ENCODE measurements around the gene TAX1BP1.

The TAX1BP1 gene

GRCh38 chr7:27872356-27873275, 132.7 kb downstream of the TAX1BP1 start:
- H2AFZ ChIP-seq (ENCODE audit: low read depth, low read length) = no peak overlapping the region
- peak overlapping the region; percentile 99 for H3K27ac ChIP-seq (ENCODE audit: low read length, poor library complexity, severe bottlenecking)
- peaks cover 34% of the 10 kb centered on the region for H3K4me1 ChIP-seq (ENCODE audit: control insufficient read depth, insufficient read depth, low read depth, low read length)
- no peak overlapping the region for H3K9ac ChIP-seq (ENCODE audit: low read length)
- no peak overlapping the region for H3K23ac ChIP-seq (ENCODE audit: low read length in 2 of 2)
- no peaks in the 10 kb centered on the region for H3K9me3 ChIP-seq (ENCODE audit: control insufficient read depth, low read length)
- H3K79me1 ChIP-seq (replicated peaks; ENCODE audit: low read length, poor library complexity, severe bottlenecking) = peaks cover 27% of the 10 kb centered on the region
- H3K14ac ChIP-seq (ENCODE audit: low read length in 2 of 2) = no peak overlapping the region
- H3K36me3 ChIP-seq (ENCODE audit: control insufficient read depth in 1 of 2, insufficient read depth in 2 of 2, low read depth in 1 of 2, low read length in 2 of 2) = no peaks in the 10 kb centered on the region
- peak overlapping the region; percentile 34 for H3K4me2 ChIP-seq (ENCODE audit: low read length, poor library complexity, severe bottlenecking)
- DNase-seq = no peak
- H2BK15ac ChIP-seq (ENCODE audit: low read depth, poor library complexity, severe bottlenecking) = no peak overlapping the region
- 71% methylated on average over 15 of the region's 17 CpGs for WGBS
- H2AK5ac ChIP-seq (ENCODE audit: low read length, severe bottlenecking) = peak overlapping the region; percentile 99
- no peak overlapping the region for H4K8ac ChIP-seq (ENCODE audit: low read length)
- no peak overlapping the region for H3K4me3 ChIP-seq (ENCODE audit: insufficient read depth in 1 of 2, low read depth in 1 of 2, low read length in 2 of 2)
- H4K91ac ChIP-seq (ENCODE audit: low read length) = no peak overlapping the region
- no peak overlapping the region for H3K4ac ChIP-seq (ENCODE audit: low read depth in 1 of 2, low read length in 2 of 2)
- no peak overlapping the region for H3K18ac ChIP-seq (ENCODE audit: low read depth in 1 of 2, low read length in 2 of 2)
- H3K27me3 ChIP-seq (ENCODE audit: control insufficient read depth in 1 of 2, insufficient read depth in 1 of 2, low read length in 2 of 2) = no peaks in the 10 kb centered on the region
- peak overlapping the region; percentile 97 for H2BK5ac ChIP-seq (ENCODE audit: low read depth, low read length, poor library complexity, severe bottlenecking)
- H2BK12ac ChIP-seq (ENCODE audit: low read length in 2 of 2) = no peak overlapping the region
- H2BK120ac ChIP-seq (ENCODE audit: low read depth, low read length) = no peak overlapping the region

GRCh38 chr7:27873981-27874957, 134.3 kb downstream of the TAX1BP1 start:
- Histone ChIP-seq H3K4me3 (ENCODE audit: insufficient read depth in 1 of 2, low read depth in 1 of 2, low read length in 2 of 2) (no peak overlapping the region), H3K79me1 (replicated peaks; ENCODE audit: low read length, poor library complexity, severe bottlenecking) (peaks cover 21% of the 10 kb centered on the region), H3K4me2 (ENCODE audit: low read length, poor library complexity, severe bottlenecking) (peak overlapping the region; percentile 38), H3K9me3 (ENCODE audit: control insufficient read depth, low read length) (no peaks in the 10 kb centered on the region), H2BK15ac (ENCODE audit: low read depth, poor library complexity, severe bottlenecking) (peak overlapping the region; percentile 60), H3K27ac (ENCODE audit: low read length, poor library complexity, severe bottlenecking) (peak overlapping the region; percentile 99), H2AFZ (ENCODE audit: low read depth, low read length) (no peak overlapping the region), H3K4me1 (ENCODE audit: control insufficient read depth, insufficient read depth, low read depth, low read length) (peaks cover 26% of the 10 kb centered on the region), H3K36me3 (ENCODE audit: control insufficient read depth in 1 of 2, insufficient read depth in 2 of 2, low read depth in 1 of 2, low read length in 2 of 2) (no peaks in the 10 kb centered on the region), H3K18ac (ENCODE audit: low read depth in 1 of 2, low read length in 2 of 2) (peak overlapping the region in 1 of 2 experiments; percentile 45), H4K91ac (ENCODE audit: low read length) (no peak overlapping the region), H2BK5ac (ENCODE audit: low read depth, low read length, poor library complexity, severe bottlenecking) (peak overlapping the region; percentile 76), H2BK120ac (ENCODE audit: low read depth, low read length) (no peak overlapping the region), H3K9ac (ENCODE audit: low read length) (no peak overlapping the region), H4K8ac (ENCODE audit: low read length) (no peak overlapping the region), H2AK5ac (ENCODE audit: low read length, severe bottlenecking) (peak overlapping the region; percentile 96), H3K23ac (ENCODE audit: low read length in 2 of 2) (peak overlapping the region in 1 of 2 experiments; percentile 56), H2BK12ac (ENCODE audit: low read length in 2 of 2) (peak overlapping the region in 1 of 2 experiments; percentile 27), H3K4ac (ENCODE audit: low read depth in 1 of 2, low read length in 2 of 2) (no peak overlapping the region), H3K14ac (ENCODE audit: low read length in 2 of 2) (no peak overlapping the region), H3K27me3 (ENCODE audit: control insufficient read depth in 1 of 2, insufficient read depth in 1 of 2, low read length in 2 of 2) (no peaks in the 10 kb centered on the region)
- DNase-seq = peak; percentile 42
- WGBS = 79% methylated on average over 12 of the region's 13 CpGs

GRCh38 chr7:27875061-27875460, 135.1 kb downstream of the TAX1BP1 start:
- Histone ChIP-seq H3K27me3 (ENCODE audit: control insufficient read depth in 1 of 2, insufficient read depth in 1 of 2, low read length in 2 of 2) (no peaks in the 10 kb centered on the region), H3K4me1 (ENCODE audit: control insufficient read depth, insufficient read depth, low read depth, low read length) (peaks cover 26% of the 10 kb centered on the region), H3K23ac (ENCODE audit: low read length in 2 of 2) (no peak overlapping the region), H3K9me3 (ENCODE audit: control insufficient read depth, low read length) (no peaks in the 10 kb centered on the region), H3K4me3 (ENCODE audit: insufficient read depth in 1 of 2, low read depth in 1 of 2, low read length in 2 of 2) (no peak overlapping the region), H4K8ac (ENCODE audit: low read length) (peak overlapping the region; percentile 62), H3K14ac (ENCODE audit: low read length in 2 of 2) (no peak overlapping the region), H3K4me2 (ENCODE audit: low read length, poor library complexity, severe bottlenecking) (no peak overlapping the region), H4K91ac (ENCODE audit: low read length) (no peak overlapping the region), H3K18ac (ENCODE audit: low read depth in 1 of 2, low read length in 2 of 2) (no peak overlapping the region), H3K9ac (ENCODE audit: low read length) (no peak overlapping the region), H2BK120ac (ENCODE audit: low read depth, low read length) (no peak overlapping the region), H2AFZ (ENCODE audit: low read depth, low read length) (no peak overlapping the region), H2BK12ac (ENCODE audit: low read length in 2 of 2) (no peak overlapping the region), H3K79me1 (replicated peaks; ENCODE audit: low read length, poor library complexity, severe bottlenecking) (peaks cover 18% of the 10 kb centered on the region), H3K4ac (ENCODE audit: low read depth in 1 of 2, low read length in 2 of 2) (no peak overlapping the region), H3K27ac (ENCODE audit: low read length, poor library complexity, severe bottlenecking) (peak overlapping the region; percentile 99), H3K36me3 (ENCODE audit: control insufficient read depth in 1 of 2, insufficient read depth in 2 of 2, low read depth in 1 of 2, low read length in 2 of 2) (no peaks in the 10 kb centered on the region), H2AK5ac (ENCODE audit: low read length, severe bottlenecking) (peak overlapping the region; percentile 96), H2BK5ac (ENCODE audit: low read depth, low read length, poor library complexity, severe bottlenecking) (peak overlapping the region; percentile 46), H2BK15ac (ENCODE audit: low read depth, poor library complexity, severe bottlenecking) (no peak overlapping the region)
- no peak for DNase-seq
- 97% methylated on average over 9 of the region's 9 CpGs for WGBS

- Histone ChIP-seq H3K36me3 (ENCODE audit: control insufficient read depth in 1 of 2, insufficient read depth in 2 of 2, low read depth in 1 of 2, low read length in 2 of 2) (no peaks in the 10 kb centered on the region), H4K91ac (ENCODE audit: low read length) (no peak overlapping the region), H3K27ac (ENCODE audit: low read length, poor library complexity, severe bottlenecking) (no peak overlapping the region), H2AK5ac (ENCODE audit: low read length, severe bottlenecking) (peak overlapping the region; percentile 99), H3K18ac (ENCODE audit: low read depth in 1 of 2, low read length in 2 of 2) (no peak overlapping the region), H4K8ac (ENCODE audit: low read length) (no peak overlapping the region), H3K14ac (ENCODE audit: low read length in 2 of 2) (no peak overlapping the region), H3K79me1 (replicated peaks; ENCODE audit: low read length, poor library complexity, severe bottlenecking) (peaks cover 13% of the 10 kb centered on the region), H3K4ac (ENCODE audit: low read depth in 1 of 2, low read length in 2 of 2) (no peak overlapping the region), H3K9me3 (ENCODE audit: control insufficient read depth, low read length) (no peaks in the 10 kb centered on the region), H2BK120ac (ENCODE audit: low read depth, low read length) (no peak overlapping the region), H2BK12ac (ENCODE audit: low read length in 2 of 2) (no peak overlapping the region), H3K4me3 (ENCODE audit: insufficient read depth in 1 of 2, low read depth in 1 of 2, low read length in 2 of 2) (no peak overlapping the region), H3K27me3 (ENCODE audit: control insufficient read depth in 1 of 2, insufficient read depth in 1 of 2, low read length in 2 of 2) (no peaks in the 10 kb centered on the region), H3K4me1 (ENCODE audit: control insufficient read depth, insufficient read depth, low read depth, low read length) (peaks cover 24% of the 10 kb centered on the region), H3K23ac (ENCODE audit: low read length in 2 of 2) (no peak overlapping the region), H2BK15ac (ENCODE audit: low read depth, poor library complexity, severe bottlenecking) (no peak overlapping the region), H3K4me2 (ENCODE audit: low read length, poor library complexity, severe bottlenecking) (no peak overlapping the region), H2BK5ac (ENCODE audit: low read depth, low read length, poor library complexity, severe bottlenecking) (no peak overlapping the region), H3K9ac (ENCODE audit: low read length) (no peak overlapping the region), H2AFZ (ENCODE audit: low read depth, low read length) (no peak overlapping the region)
- DNase-seq = no peak
- 100% methylated on average over 2 of the region's 2 CpGs for WGBS
Measured at GRCh38 chr7:27875832-27876231, 135.9 kb downstream of the TAX1BP1 start.

Measured in mesenchymal stem cell (in vitro differentiated cells and primary cell).